GM13977 (cell line): ENCODE results near the gene IRX3.

Experiments
- DNase-seq: peaks from one replicate; pipeline ENCODE4 v3.0.0; 2012; ENCODE audit warnings: low spot score
- in situ Hi-C: fragments of 300-500 bp; cut with MboI; formaldehyde crosslinking; loops from one replicate; pipeline ENCODE4 v1.12.0; 2022; ENCODE audit warnings: low sequenced_read_pairs, low pct_unique_long_range_greater_than_20kb, mixed read lengths, inconsistent platforms; ENCODE audit not compliant: unreplicated experiment
- TF ChIP-seq, protein P1 (sequence below): IDR thresholded peaks from 2 replicates; pipeline ENCODE4 v1.5.1; 2012; ENCODE audit warnings: mild to moderate bottlenecking, control low read depth; ENCODE audit not compliant: insufficient read depth; ENCODE audit errors: extremely low read depth, missing control alignments

Gene IRX3

DNA sequence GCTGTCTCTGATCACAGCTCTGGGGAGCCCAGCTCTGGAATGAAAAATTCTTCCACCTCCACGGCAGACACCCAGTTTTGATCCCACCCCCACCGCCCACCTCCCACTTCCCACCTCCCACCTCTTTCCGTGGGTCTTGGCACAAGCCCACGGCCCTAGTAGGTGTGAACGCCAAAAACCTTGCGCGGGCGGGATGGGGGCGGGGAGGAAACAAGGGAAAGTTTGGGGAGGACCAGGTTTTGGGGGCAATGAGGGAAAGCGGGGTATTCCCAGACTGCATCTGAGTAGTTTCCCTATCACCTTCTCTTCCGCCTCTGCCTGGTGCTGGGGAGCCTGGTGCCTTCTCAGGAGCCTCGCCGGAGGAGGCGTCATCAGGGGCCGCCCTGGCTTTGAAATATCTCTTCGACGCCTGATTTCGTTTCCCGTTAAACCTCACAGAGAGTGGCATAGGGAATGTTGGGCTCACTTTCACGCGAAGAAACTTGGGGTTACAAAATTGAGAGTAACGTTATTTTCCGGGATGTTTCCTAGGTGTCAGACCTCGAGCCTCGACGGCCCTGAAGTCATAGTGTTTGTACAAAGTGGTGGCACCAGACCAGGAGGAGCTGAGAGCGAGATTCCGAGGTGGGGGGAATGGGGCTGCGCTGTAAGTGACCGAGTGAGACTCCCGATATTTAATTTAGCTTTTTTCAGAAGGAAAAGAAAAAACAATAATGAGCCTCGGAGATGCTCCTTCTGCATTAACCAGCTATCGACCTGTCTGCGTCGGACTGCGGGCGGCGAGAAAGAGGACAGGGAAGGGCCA, 1.6 kb upstream of the IRX3 start:
- in situ Hi-C loops, result loop anchor here (25.0 kb wide), 2 partner anchors 649 to 726 kb away; partner anchors contain the start of gene IRX5
- TF ChIP-seq, protein P1, sequence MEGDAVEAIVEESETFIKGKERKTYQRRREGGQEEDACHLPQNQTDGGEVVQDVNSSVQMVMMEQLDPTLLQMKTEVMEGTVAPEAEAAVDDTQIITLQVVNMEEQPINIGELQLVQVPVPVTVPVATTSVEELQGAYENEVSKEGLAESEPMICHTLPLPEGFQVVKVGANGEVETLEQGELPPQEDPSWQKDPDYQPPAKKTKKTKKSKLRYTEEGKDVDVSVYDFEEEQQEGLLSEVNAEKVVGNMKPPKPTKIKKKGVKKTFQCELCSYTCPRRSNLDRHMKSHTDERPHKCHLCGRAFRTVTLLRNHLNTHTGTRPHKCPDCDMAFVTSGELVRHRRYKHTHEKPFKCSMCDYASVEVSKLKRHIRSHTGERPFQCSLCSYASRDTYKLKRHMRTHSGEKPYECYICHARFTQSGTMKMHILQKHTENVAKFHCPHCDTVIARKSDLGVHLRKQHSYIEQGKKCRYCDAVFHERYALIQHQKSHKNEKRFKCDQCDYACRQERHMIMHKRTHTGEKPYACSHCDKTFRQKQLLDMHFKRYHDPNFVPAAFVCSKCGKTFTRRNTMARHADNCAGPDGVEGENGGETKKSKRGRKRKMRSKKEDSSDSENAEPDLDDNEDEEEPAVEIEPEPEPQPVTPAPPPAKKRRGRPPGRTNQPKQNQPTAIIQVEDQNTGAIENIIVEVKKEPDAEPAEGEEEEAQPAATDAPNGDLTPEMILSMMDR, result no peak
- DNase-seq, result peak; percentile 36

DNA sequence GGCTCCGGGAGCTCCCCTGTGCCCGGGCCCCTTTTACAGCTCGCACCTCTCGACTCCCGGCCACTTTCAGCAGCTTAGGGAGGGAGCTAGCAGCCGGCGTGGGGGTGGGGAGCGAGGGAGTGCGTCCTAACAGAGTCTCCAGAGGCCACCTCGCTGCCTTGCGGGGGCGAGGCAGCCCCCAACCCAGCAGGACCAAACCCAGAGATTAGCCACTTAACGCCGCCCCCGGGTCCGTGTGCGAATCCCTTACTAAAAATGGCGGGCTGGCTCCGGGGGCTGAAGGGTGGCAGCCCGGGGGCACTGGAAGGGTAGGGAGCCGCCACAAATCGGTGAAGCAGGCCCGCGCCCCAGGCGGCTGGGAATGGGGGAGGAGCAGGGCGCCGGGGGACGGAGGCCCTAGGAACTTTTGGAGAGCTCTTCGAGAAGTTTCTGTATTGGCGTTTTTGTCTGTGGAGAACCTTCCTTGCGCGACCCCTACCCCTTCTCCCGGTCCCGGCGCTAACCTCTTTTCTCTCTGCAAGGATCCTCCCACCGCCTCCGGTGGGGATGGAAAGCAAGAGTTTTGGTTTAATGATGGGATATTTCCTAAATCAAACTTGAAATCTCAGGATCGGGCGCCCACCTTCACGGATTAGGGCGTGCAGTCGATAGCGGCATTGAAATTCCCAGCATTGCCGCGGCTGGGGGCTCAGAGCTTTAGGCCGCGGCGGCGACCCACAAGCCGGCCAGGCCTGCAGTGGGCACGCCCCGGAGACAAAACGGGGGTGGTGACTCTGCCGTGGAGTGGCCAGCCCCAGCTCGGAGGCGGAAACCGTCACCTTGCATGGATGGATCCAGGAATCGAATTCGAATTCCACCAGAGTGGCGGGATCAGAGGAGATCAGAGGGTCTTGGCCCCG, 793 bp upstream of the IRX3 start:
- in situ Hi-C loops, result loop anchor here (25.0 kb wide), 2 partner anchors 650 to 725 kb away; partner anchors contain the start of gene IRX5
- DNase-seq, result no peak
- TF ChIP-seq, protein P1, result no peak

DNA sequence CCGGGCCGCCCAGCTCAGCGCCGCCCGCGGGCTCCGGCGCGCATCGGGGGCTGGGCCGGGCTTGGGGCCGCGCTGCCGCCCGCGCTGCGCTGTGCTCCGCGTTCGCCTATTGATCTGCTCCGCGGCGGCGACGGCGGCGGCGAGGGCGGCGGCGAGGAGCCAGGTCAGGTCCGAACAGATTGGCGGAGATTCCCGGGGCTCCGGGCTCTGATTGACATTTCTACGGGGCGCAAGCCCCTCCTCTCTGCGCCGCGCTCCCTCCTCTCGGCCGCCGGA, 559 bp downstream of the IRX3 start:
- in situ Hi-C loops, result loop anchor here (25.0 kb wide), 2 partner anchors 651 to 724 kb away; partner anchors contain the start of gene IRX5
- TF ChIP-seq, protein P1, result no peak
- DNase-seq, result peak; percentile 67

DNA sequence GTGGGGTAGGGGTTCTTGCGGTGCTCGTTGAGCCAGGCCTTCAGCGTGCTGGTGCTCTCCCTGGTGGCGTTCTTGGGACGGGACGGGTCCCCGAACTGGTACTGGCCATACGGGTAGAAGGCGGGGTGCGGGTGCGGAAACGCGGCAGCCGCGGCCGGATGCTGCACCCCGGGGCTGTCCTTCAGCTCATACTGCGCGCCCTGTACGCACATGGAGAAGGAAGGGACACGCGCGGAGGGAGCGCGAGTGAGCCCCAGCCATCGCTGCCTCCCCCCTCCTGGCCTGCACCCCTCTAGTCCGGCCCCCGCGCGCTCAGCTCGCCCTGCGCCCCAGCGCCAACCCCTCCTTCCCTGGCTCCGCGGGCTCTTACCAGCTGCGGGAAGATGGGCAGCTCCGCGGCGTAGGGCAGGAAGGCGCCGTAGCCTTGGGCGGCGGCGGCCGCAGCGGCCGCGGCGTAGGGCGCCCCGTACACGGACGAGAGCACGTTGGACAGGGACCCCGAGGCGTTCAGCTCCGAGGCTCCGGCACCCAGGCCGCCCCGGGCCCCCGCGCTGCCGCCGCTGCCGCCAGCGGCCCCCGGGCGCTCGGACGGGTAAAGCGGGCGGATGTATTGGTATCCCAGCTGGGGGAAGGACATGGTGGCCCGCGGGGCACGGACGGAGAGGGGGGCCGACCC, 1.0 kb downstream of the IRX3 start:
- TF ChIP-seq, protein P1, result no peak
- in situ Hi-C loops, result loop anchor here (25.0 kb wide), 2 partner anchors 652 to 723 kb away; partner anchors contain the start of gene IRX5
- DNase-seq, result peak; percentile 34

DNA sequence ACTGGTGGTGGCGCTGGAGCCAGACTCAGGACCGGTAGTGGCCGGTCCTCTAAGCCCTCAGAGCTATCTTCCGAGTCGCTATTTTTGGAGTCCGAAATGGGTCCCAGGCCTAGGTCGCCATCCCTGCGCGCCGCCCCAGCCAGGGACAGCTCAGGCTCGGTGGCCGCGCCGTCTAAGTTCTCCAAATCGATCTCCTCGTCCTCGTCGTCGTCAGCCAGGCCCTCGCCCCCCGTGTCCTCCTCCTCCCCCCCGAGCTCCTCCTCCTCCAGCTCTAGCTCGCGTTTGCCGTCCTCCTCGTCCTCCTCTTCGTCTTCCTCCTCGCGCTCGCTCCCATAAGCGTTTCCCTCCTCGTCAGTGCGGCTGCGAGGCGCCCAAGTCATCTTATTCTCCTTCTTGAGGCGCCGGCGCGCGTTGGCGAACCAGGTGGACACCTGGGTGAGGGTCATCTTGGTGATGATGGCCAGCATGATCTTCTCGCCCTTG, 1.6 kb downstream of the IRX3 start:
- no peak for DNase-seq
- TF ChIP-seq, protein P1, result no peak
- in situ Hi-C loops, result loop anchor here (25.0 kb wide), 2 partner anchors 652 to 723 kb away; partner anchors contain the start of gene IRX5
